Measurements from ENCODE around the gene VGLL4. TPM values are rescaled to one million over a fixed set of nuclear protein-coding genes. Genes with fewer than 3 reads are reported as not detected.

Gene VGLL4
- total RNA-seq, 2 experiments from 2014 or later, result 54.4 to 60.2 TPM

GRCh38 chr3:11536936-11537612 lies 106.6 kb downstream of the VGLL4 start:
- ChIA-PET CTCF (no interaction called here), POLR2A (no interaction called here)
- ATAC-seq, result no peak
- TF ChIP-seq CTCF (IDR thresholded peaks at IDR 0.05), result no peak
- intact Hi-C loops (cut with micrococcal nuclease), result no loop called here
- no peaks in the 10 kb centered on the region for H3K27me3 Mint-ChIP-seq
- peaks cover 1% of the 10 kb centered on the region for H3K36me3 Mint-ChIP-seq (ENCODE audit: low read depth)
- H3K4me1 Mint-ChIP-seq (ENCODE audit: low read depth), result no peaks in the 10 kb centered on the region
- DNase-seq, result no peak
- no peak overlapping the region for H3K4me3 Mint-ChIP-seq
- no peaks in the 10 kb centered on the region for H3K9me3 Mint-ChIP-seq
- H3K27ac Mint-ChIP-seq, result no peak overlapping the region

- no peaks in the 10 kb centered on the region for H3K9me3 Mint-ChIP-seq
- TF ChIP-seq CTCF (IDR thresholded peaks at IDR 0.05), result no peak
- ChIA-PET POLR2A (no interaction called here), CTCF (interaction anchor here (1.5 kb wide), 1 partner anchor 12 kb away, joined by 3 read pairs; no protein-coding TSS in a partner anchor)
- no peaks in the 10 kb centered on the region for H3K4me1 Mint-ChIP-seq (ENCODE audit: low read depth)
- intact Hi-C loops (cut with micrococcal nuclease), result no loop called here
- H3K27me3 Mint-ChIP-seq, result no peaks in the 10 kb centered on the region
- H3K27ac Mint-ChIP-seq, result no peak overlapping the region
- H3K36me3 Mint-ChIP-seq (ENCODE audit: low read depth), result peaks cover 1% of the 10 kb centered on the region
- no peak for ATAC-seq
- no peak overlapping the region for H3K4me3 Mint-ChIP-seq
- no peak for DNase-seq
Measured at GRCh38 chr3:11536132-11536935, 107.4 kb downstream of the VGLL4 start.

- DNase-seq, result no peak
- no peak for TF ChIP-seq CTCF (IDR thresholded peaks at IDR 0.05)
- ATAC-seq, result no peak
- CTCF ChIA-PET, result interaction anchor here (0.9 to 1.5 kb wide), 2 partner anchors 11 to 116 kb away, joined by 3 read pairs; no protein-coding TSS in a partner anchor
- Mint-ChIP-seq H3K9me3 (no peaks in the 10 kb centered on the region), H3K36me3 (ENCODE audit: low read depth) (peaks cover 1% of the 10 kb centered on the region), H3K27ac (no peak overlapping the region), H3K4me3 (no peak overlapping the region), H3K27me3 (no peaks in the 10 kb centered on the region), H3K4me1 (ENCODE audit: low read depth) (no peaks in the 10 kb centered on the region)
- intact Hi-C loops (cut with micrococcal nuclease), result no loop called here
- POLR2A ChIA-PET, result no interaction called here
Measured at GRCh38 chr3:11535243-11535960, 108.3 kb downstream of the VGLL4 start.

- Mint-ChIP-seq H3K27me3 (no peaks in the 10 kb centered on the region), H3K27ac (no peak overlapping the region), H3K9me3 (no peaks in the 10 kb centered on the region), H3K4me1 (ENCODE audit: low read depth) (no peaks in the 10 kb centered on the region), H3K36me3 (ENCODE audit: low read depth) (peaks cover 1% of the 10 kb centered on the region), H3K4me3 (no peak overlapping the region)
- CTCF ChIA-PET, result interaction anchor here (0.9 to 1.5 kb wide), 2 partner anchors 10 to 116 kb away, joined by 3 read pairs; no protein-coding TSS in a partner anchor
- intact Hi-C loops (cut with micrococcal nuclease), result no loop called here
- no peak for TF ChIP-seq CTCF (IDR thresholded peaks at IDR 0.05)
- ATAC-seq (no peak), DNase-seq (no peak)
- POLR2A ChIA-PET, result no interaction called here
Measured at GRCh38 chr3:11534793-11535101, 109.0 kb downstream of the VGLL4 start.

Measured in activated CD8-positive, alpha-beta T cell treated with anti-CD3 and anti-CD28 coated beads for 36 hours (primary cell).